Left renal pelvis (tissue), 4 donors: ENCODE measurements around the gene KRTAP20-2. TPM values are rescaled to one million over a fixed set of nuclear protein-coding genes. Genes with fewer than 3 reads are reported as not detected.

ENCODE experiments used
- DNase-seq, 4 donors: peaks; one replicate each; pipeline ENCODE4 v3.0.0-alpha.2; 2013; ENCODE audit warnings: low read depth in 4 of 4, low spot score in 3 of 4
- polyA plus RNA-seq, 4 donors: library from polyadenylated mRNA; unstranded; fragments of 120-200 nt; gene quantifications; one replicate each; pipeline ENCODE4 v1.2.1, GENCODE V29; 2013; ENCODE audit not compliant: insufficient read length in 4 of 4

KRTAP20-2 gene
- polyA plus RNA-seq, 4 donors = not detected

DNA sequence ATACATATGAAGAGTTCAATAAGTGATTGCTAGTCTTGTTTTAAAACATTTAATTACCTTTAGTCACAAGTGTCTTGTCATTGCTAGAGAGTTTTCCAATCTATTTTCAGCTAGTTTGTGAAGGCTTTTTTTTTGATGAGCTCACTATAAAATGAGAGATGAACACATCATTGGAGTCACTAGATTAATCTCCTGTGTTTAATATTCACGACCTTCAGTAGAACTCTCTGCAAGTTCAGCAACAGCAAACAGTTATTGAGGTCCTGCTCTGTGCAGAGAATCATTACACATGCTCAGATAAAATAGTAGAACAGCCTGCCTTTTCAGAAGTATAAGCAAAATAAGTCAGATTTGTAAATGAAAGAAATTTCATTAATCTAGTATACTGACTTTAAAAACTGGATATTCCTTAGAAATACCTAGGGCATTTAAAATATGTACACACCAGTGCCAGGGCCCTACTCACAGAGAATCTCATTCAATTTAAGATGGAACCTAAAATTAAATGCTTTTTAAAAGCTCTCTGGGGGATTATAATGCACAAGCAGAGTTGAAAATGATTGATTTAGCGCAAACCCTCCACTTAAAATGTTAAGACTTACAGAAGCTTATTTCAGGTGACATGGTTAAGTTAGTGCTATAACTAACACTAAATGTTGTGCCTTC lies 38.1 kb downstream of the KRTAP20-2 start:
- no peak for DNase-seq

- DNase-seq = no peak
Observed at GRCh38 chr21:30674312-30674711, 39.3 kb downstream of the KRTAP20-2 start.

GRCh38 chr21:30676737-30677136 lies 41.7 kb downstream of the KRTAP20-2 start:
- DNase-seq = no peak

GRCh38 chr21:30680586-30680985 lies 45.6 kb downstream of the KRTAP20-2 start:
- no peak for DNase-seq

DNA sequence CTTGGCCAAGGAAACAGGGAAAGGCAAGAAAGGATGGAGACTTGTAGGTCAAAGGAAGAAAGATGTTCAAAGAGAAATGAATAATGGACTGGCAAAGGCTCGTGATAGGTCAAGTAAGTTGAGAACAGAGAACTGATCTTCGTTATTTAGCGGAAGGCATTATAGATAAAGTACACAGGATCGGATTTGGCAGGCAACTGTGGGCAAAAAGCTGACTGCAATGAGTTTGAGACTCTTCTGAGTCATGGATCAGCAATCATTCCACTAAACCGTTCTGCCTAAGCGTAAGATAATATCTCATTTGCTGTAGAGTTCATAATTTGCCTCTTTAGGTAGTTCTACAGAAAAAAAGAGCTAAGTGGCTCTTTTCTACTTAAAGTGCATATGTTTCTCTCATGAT lies 49.5 kb downstream of the KRTAP20-2 start:
- DNase-seq = no peak

Other genes with a start within 250 kb of the KRTAP20-2 start
- gene KRTAP13-1, start 239.2 kb upstream of the KRTAP20-2 start, polyA plus RNA-seq = not detected
- not detected for gene KRTAP13-3, start 209.3 kb upstream of the KRTAP20-2 start, polyA plus RNA-seq
- not detected for gene KRTAP13-4, start 205.0 kb upstream of the KRTAP20-2 start, polyA plus RNA-seq
- not detected for gene KRTAP15-1, start 194.9 kb upstream of the KRTAP20-2 start, polyA plus RNA-seq
- not detected for gene KRTAP19-1, start 154.8 kb upstream of the KRTAP20-2 start, polyA plus RNA-seq
- gene KRTAP19-2, start 147.8 kb upstream of the KRTAP20-2 start, polyA plus RNA-seq = not detected
- gene KRTAP19-3, start 143.2 kb upstream of the KRTAP20-2 start, polyA plus RNA-seq = not detected
- not detected for gene KRTAP19-4, start 138.0 kb upstream of the KRTAP20-2 start, polyA plus RNA-seq
- not detected for gene KRTAP19-5, start 133.1 kb upstream of the KRTAP20-2 start, polyA plus RNA-seq
- gene KRTAP19-6, start 93.3 kb upstream of the KRTAP20-2 start, polyA plus RNA-seq = not detected
- gene KRTAP19-7, start 73.9 kb upstream of the KRTAP20-2 start, polyA plus RNA-seq = not detected
- not detected for gene KRTAP22-2, start 44.8 kb upstream of the KRTAP20-2 start, polyA plus RNA-seq
- gene KRTAP6-3, start 42.8 kb upstream of the KRTAP20-2 start, polyA plus RNA-seq = not detected
- gene KRTAP6-2, start 36.3 kb upstream of the KRTAP20-2 start, polyA plus RNA-seq = not detected
- gene KRTAP22-1, start 34.1 kb upstream of the KRTAP20-2 start, polyA plus RNA-seq = not detected
- gene KRTAP6-1, start 21.3 kb upstream of the KRTAP20-2 start, polyA plus RNA-seq = not detected
- gene KRTAP20-1, start 18.8 kb upstream of the KRTAP20-2 start, polyA plus RNA-seq = not detected
- gene KRTAP20-4, start 14.6 kb upstream of the KRTAP20-2 start, polyA plus RNA-seq = not detected
- gene KRTAP20-3, start 7.7 kb downstream of the KRTAP20-2 start, polyA plus RNA-seq = not detected
- gene KRTAP21-3, start 83.6 kb downstream of the KRTAP20-2 start, polyA plus RNA-seq = not detected
- gene KRTAP21-2, start 112.1 kb downstream of the KRTAP20-2 start, polyA plus RNA-seq = not detected
- gene KRTAP21-1, start 120.2 kb downstream of the KRTAP20-2 start, polyA plus RNA-seq = not detected
- gene KRTAP8-1, start 178.1 kb downstream of the KRTAP20-2 start, polyA plus RNA-seq = not detected
- not detected for gene KRTAP7-1, start 194.6 kb downstream of the KRTAP20-2 start, polyA plus RNA-seq
- not detected for gene KRTAP11-1, start 246.4 kb downstream of the KRTAP20-2 start, polyA plus RNA-seq